Fibroblast of the aortic adventitia (primary cell): ENCODE results near the gene PHF21A. TPM values are rescaled to one million over a fixed set of nuclear protein-coding genes. Genes with fewer than 3 reads are reported as not detected.
A peak's percentile ranks its signal among the peaks of the same experiment; 100 is the strongest.

Experiments
- DNase-seq: peaks from one replicate; pipeline ENCODE4 v3.0.0-alpha.2; 2010; ENCODE audit warnings: low read depth
- H3K4me3 ChIP-seq: 2 replicates; pipeline ENCODE4 v1.5.1; 2011; ENCODE audit warnings: low read depth, mild to moderate bottlenecking, control low read depth, low read length, moderate library complexity
- total RNA-seq: library from RNA; depleted of rRNA; stranded (reverse); fragments of >200 nt; gene quantifications from 2 replicates; pipeline ENCODE4 v1.2.3, GENCODE V29; 2012; ENCODE audit warnings: low replicate concordance
- TF ChIP-seq, protein P1 (sequence below): IDR thresholded peaks from 2 replicates; pipeline ENCODE4 v1.5.1; 2011; ENCODE audit warnings: mild to moderate bottlenecking, low read length, control low read depth, inconsistent platforms; ENCODE audit not compliant: insufficient read depth

Gene PHF21A
- total RNA-seq, 1 donor: 22.5 TPM

DNA sequence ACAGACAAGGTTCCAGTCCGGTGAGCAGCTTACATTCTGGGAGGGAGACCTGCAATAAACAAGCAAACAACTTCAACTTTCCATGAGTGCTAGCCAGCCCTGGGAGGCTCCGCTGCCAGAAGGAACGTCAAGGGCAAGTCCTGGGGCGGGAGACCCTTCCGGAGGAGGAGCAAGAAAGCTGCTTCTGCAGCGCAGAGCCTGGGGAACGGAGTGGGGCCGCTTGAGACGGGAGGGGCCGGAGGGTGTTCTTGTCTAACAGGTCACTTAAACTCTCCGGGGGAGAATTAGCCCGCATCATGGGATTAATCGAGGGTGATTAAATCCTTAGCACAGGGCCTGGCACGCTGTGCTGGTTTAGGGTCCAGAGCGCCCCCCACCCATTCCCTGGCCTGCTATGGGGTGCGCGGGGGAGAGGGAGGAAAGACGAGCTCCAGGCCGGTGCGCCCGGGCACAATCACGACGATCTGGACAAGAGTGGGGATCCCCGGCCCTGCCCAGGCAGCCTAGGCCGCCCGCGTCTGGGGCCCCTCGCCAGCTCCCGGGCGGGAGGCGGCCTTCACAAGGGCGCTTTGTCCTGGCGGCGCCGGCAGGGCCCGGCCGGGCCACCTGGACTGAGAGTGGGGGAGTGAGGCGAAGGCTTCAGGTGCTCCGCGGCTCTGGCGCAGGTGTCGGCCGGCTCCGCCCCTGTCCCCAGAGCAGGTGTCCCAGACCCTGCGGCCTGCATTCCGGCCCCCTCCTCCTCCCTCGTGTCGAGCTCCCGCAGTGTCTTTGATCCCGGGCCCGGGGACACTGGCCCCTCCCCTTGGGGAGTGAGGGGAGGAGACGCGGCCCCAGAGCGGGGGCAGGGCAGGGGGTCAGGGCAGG, 199.5 kb downstream of the PHF21A start:
- no peak for DNase-seq
- H3K4me3 ChIP-seq: no peak overlapping the region
- TF ChIP-seq, protein P1, sequence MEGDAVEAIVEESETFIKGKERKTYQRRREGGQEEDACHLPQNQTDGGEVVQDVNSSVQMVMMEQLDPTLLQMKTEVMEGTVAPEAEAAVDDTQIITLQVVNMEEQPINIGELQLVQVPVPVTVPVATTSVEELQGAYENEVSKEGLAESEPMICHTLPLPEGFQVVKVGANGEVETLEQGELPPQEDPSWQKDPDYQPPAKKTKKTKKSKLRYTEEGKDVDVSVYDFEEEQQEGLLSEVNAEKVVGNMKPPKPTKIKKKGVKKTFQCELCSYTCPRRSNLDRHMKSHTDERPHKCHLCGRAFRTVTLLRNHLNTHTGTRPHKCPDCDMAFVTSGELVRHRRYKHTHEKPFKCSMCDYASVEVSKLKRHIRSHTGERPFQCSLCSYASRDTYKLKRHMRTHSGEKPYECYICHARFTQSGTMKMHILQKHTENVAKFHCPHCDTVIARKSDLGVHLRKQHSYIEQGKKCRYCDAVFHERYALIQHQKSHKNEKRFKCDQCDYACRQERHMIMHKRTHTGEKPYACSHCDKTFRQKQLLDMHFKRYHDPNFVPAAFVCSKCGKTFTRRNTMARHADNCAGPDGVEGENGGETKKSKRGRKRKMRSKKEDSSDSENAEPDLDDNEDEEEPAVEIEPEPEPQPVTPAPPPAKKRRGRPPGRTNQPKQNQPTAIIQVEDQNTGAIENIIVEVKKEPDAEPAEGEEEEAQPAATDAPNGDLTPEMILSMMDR: no peak

GRCh38 chr11:45920531-45921477, 200.4 kb downstream of the PHF21A start:
- DNase-seq: no peak
- TF ChIP-seq, protein P1: no peak
- H3K4me3 ChIP-seq: no peak overlapping the region

DNA sequence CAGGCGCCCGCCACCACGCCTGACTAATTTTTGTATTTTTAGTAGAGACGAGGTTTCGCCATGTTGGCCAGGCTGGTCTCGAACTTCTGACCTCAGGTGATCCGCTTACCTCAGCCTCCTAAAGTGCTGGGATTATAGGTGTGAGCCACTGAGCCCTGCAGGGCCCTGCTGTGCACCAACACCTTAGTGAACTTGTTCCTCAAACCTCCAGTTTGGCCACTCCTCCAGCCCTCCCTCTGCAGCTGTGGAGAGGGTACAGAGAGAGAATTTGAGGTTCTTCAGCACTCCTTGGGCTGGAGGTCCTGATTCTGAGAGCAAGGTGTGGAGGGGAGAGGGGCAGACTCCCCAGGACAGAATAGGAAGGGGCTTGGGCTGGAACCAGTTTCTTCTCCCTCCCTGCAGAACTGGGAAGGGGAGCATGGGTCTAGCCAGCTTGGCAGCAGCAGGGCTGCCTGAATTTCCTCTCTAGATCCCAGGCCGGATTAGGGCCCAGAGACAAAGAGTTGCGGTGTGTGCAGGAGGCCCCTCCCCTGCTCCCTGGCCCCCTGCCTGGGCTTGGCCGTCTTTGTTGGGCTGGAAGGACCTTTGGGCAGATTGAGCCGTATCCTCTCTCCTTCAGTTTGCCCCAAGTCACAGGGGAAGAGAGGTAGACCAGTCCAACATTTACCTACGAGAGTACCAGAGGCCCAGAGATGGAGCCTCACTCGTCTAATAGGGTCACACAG, 201.3 kb downstream of the PHF21A start:
- TF ChIP-seq, protein P1: no peak
- no peak overlapping the region for H3K4me3 ChIP-seq
- DNase-seq: no peak

- TF ChIP-seq, protein P1: no peak
- no peak overlapping the region for H3K4me3 ChIP-seq
- DNase-seq: no peak
Measured at GRCh38 chr11:45918962-45919675, 202.1 kb downstream of the PHF21A start.

GRCh38 chr11:45918331-45918941, 202.8 kb downstream of the PHF21A start:
- TF ChIP-seq, protein P1: no peak
- peak; percentile 65 for DNase-seq
- peak overlapping the region; percentile 99 for H3K4me3 ChIP-seq
